AG04449 (cell line): ENCODE data around the gene KIF1B.

Experiments
- CTCF ChIA-PET: fragments of 350-600 bp; formaldehyde crosslinking; extraction: SDS; loops from one replicate; lab custom pipeline; 2021; ENCODE audit warnings: antibody characterized with exemption; lab: Yijun Ruan, JAX
- POLR2A ChIA-PET: fragments of 400-600, 350-600 bp; formaldehyde crosslinking; extraction: SDS; loops from one replicate; lab custom pipeline; 2020; ENCODE audit warnings: antibody characterized with exemption, inconsistent platforms; lab: Yijun Ruan, JAX
- DNase-seq: peaks from one replicate; pipeline ENCODE4 v3.0.0-alpha.2; 2010; ENCODE audit warnings: low read depth, low spot score
- H3K4me3 ChIP-seq: 2 replicates; pipeline ENCODE4 v1.5.1; 2011; ENCODE audit warnings: low read depth, mild to moderate bottlenecking, control low read depth, low read length
- TF ChIP-seq, protein P1 (sequence below): IDR thresholded peaks from one replicate; pipeline ENCODE4 v1.5.1; 2011; ENCODE audit warnings: mild to moderate bottlenecking, moderate library complexity, low read length, control low read depth, inconsistent platforms; ENCODE audit not compliant: insufficient read depth; ENCODE audit errors: missing control alignments

KIF1B gene

DNA sequence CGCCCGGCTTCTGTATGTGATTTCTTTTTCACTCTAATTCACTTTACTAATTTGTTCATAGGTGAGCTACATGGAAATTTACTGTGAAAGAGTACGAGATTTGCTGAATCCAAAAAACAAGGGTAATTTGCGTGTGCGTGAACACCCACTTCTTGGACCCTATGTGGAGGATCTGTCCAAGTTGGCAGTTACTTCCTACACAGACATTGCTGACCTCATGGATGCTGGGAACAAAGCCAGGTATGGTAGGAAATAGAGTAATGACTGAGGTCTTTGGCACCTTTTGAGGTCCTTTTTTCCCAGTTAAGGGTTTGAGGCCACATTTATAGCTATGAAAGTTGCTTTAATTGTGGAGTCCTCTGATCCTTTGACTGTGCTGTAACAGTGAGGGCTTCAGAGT is 56.9 kb downstream of the KIF1B start:
- no peak for DNase-seq
- no peak overlapping the region for H3K4me3 ChIP-seq
- TF ChIP-seq, protein P1, sequence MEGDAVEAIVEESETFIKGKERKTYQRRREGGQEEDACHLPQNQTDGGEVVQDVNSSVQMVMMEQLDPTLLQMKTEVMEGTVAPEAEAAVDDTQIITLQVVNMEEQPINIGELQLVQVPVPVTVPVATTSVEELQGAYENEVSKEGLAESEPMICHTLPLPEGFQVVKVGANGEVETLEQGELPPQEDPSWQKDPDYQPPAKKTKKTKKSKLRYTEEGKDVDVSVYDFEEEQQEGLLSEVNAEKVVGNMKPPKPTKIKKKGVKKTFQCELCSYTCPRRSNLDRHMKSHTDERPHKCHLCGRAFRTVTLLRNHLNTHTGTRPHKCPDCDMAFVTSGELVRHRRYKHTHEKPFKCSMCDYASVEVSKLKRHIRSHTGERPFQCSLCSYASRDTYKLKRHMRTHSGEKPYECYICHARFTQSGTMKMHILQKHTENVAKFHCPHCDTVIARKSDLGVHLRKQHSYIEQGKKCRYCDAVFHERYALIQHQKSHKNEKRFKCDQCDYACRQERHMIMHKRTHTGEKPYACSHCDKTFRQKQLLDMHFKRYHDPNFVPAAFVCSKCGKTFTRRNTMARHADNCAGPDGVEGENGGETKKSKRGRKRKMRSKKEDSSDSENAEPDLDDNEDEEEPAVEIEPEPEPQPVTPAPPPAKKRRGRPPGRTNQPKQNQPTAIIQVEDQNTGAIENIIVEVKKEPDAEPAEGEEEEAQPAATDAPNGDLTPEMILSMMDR: no peak
- ChIA-PET CTCF (interaction anchor here (1.0 to 4.2 kb wide), 4 partner anchors 9 to 58 kb away, joined by 3 to 19 read pairs (median 3); partner anchors contain the start of gene KIF1B), POLR2A (no interaction called here)

- ChIA-PET POLR2A (no interaction called here), CTCF (interaction anchor here (1.0 to 4.2 kb wide), 2 partner anchors 10 to 59 kb away, joined by 3 to 19 read pairs; partner anchors contain the start of gene KIF1B)
- TF ChIP-seq, protein P1: no peak
- no peak for DNase-seq
- H3K4me3 ChIP-seq: no peak overlapping the region
Measured at GRCh38 chr1:10267921-10268320, 57.6 kb downstream of the KIF1B start.

GRCh38 chr1:10271090-10271489 is 60.7 kb downstream of the KIF1B start:
- H3K4me3 ChIP-seq: no peak overlapping the region
- no peak for DNase-seq
- ChIA-PET CTCF (interaction anchor here (1.2 kb wide), 1 partner anchor 61 kb away, joined by 4 read pairs; no protein-coding TSS in a partner anchor), POLR2A (interaction anchor here (1.1 kb wide), 1 partner anchor 19 kb away, joined by 4 read pairs; no protein-coding TSS in a partner anchor)
- TF ChIP-seq, protein P1: no peak

GRCh38 chr1:10271869-10272268 is 61.5 kb downstream of the KIF1B start:
- TF ChIP-seq, protein P1: no peak
- H3K4me3 ChIP-seq: no peak overlapping the region
- ChIA-PET POLR2A (interaction anchor here (1.1 kb wide), 1 partner anchor 20 kb away, joined by 4 read pairs; no protein-coding TSS in a partner anchor), CTCF (interaction anchor here (0.7 kb wide), 1 partner anchor 62 kb away, joined by 3 read pairs; the partner anchor contains the start of gene KIF1B)
- DNase-seq: no peak

GRCh38 chr1:10272274-10272673 is 61.9 kb downstream of the KIF1B start:
- CTCF ChIA-PET: interaction anchor here (0.7 kb wide), 1 partner anchor 62 kb away, joined by 3 read pairs; the partner anchor contains the start of gene KIF1B
- TF ChIP-seq, protein P1: no peak
- POLR2A ChIA-PET: interaction anchor here (1.1 kb wide), 1 partner anchor 20 kb away, joined by 4 read pairs; no protein-coding TSS in a partner anchor
- DNase-seq: no peak
- H3K4me3 ChIP-seq: no peak overlapping the region

DNA sequence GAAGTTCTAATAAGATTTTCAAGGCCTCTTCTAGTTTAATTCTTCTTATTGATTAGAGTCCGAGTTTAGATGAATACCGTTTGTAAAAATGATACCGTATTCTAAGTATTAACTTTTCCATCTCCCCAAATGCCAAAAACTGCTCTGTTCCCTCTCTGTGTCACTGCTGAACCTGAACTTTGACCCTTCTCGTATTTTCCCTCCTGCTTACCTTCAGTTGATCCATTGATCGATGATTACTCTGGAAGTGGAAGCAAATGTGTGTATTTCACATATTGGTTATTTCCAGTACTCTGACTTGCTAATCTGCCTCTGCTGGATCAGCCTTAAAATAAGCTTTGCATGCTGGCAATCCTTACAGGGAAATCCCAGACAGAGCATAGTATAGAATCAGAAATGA is 68.5 kb downstream of the KIF1B start:
- CTCF ChIA-PET: interaction anchor here (1.6 kb wide), 1 partner anchor 9 kb away, joined by 4 read pairs; no protein-coding TSS in a partner anchor
- no peak overlapping the region for H3K4me3 ChIP-seq
- POLR2A ChIA-PET: no interaction called here
- TF ChIP-seq, protein P1: no peak
- no peak for DNase-seq
